Measurements from ENCODE around the gene SMAP2.

SMAP2 gene

DNA sequence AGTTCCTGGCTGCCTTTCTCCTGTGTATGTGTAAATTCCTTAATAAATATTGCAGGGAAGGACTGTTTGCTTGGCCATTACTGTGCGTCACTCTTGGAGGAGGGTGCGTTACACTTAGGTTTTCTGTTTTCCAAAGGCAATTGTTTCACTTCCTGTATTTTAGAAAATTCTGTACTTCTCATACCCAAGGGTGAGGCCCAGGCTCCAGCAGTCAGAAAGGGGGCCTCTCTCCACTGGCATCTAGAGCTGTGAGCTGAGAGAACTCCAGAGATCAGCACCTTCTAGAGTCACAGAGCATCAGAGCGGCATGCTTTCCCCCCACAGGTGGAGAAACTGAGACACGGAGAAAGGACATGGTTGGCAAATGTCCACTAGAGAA, 49.7 kb downstream of the SMAP2 start:
- DNase-seq: no peak

DNA sequence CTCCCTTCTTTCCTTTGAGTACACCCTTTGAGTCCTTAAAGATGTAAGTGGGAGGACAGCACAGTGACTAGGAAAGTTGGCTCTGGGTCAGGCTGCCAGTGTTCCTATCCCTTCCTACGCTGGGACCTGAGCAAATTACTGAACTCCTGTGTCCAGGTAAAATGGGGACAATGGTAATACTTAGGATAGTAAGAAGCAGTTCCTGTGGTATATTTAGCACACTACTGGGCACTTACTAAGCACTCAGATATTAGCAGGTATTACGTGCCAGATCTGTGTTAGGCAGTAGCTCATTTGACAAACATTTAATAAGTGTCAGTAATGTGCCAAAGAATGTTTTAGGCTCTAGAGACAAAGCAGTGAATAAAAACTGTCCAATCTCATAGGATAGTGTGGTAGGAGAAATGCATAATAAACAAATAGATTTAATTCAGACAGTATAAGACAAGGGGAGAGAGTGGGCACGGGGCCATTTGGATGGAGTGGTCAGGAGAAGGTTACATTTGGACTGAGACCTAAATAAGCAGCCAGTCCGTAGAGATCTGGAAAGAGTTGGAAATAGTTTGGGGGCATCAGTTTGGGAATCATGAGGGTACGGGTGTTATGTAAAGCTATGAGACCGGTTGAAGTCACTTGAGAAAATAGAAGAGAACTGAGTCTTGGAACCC, 50.6 kb downstream of the SMAP2 start:
- no peak for DNase-seq

DNA sequence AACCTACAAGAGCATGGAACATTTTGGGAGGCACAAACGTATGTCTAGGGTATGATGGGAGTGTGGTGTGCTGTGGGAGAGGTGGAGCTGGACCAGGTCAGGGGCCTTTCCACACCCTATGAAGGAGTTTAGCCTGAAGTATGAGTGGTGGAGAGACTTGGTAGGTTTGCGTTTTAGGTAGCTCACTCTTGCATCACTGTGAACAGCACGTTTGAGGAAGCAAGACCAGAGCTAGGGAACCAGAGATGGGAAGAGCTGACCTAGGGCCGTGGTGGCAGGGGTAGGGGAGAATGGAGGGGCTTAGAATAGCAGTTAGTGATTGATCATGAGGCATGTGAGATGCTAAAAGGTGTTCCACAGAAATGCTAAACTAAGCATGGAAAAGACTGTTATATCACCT, 51.7 kb downstream of the SMAP2 start:
- DNase-seq: no peak

DNA sequence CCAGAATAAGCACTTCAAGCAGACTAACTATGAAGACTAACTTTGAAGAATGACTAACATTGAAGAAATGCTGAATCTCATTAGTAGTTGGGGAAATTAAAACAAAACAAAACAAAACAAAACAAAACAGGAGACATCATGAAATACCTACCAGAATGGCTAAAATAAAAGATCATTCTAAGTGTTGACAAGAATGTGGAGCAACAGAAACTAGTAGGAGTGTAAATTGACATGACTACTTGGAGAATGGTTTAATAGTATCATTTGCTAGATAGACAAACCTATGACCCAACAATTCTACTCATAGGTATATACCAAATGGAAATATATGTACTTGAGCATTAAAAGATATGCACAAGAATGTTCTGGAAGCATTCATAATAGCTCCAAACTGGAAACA, 57.9 kb downstream of the SMAP2 start:
- no peak for DNase-seq

GRCh38 chr1:40432644-40433390, 59.3 kb downstream of the SMAP2 start:
- DNase-seq: no peak

GRCh38 chr1:40435471-40435870, 61.9 kb downstream of the SMAP2 start:
- DNase-seq: no peak

GRCh38 chr1:40435876-40436275, 62.3 kb downstream of the SMAP2 start:
- no peak for DNase-seq

- DNase-seq: no peak
Measured at GRCh38 chr1:40438391-40439015, 65.0 kb downstream of the SMAP2 start.

DNA sequence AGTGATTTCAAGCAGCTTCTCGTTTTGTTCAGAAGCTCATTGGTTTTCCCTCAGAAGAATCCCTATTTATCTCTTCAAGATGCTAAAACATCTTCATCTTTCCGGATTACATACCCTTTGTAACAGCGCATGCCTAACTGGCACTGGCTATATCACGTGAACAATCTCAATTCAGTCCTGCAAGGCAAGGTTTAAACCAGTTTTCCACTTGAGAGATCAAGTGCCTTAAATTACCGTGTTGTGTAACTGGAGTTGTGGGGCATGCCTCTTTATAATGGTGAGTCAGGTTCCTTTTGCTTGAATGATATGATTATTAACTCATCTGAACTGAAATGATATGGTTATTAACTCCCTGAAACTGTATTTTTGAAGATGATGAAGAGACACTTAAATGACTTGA, 65.7 kb downstream of the SMAP2 start:
- DNase-seq: no peak

GRCh38 chr1:40449684-40450494, 76.4 kb downstream of the SMAP2 start, which contains the start of gene ZFP69B:
Gene ZFP69B (plus strand): TSS chr1:40450476. CDS start chr1:40450962, 486 bp downstream.
- peak; percentile 90 for DNase-seq

DNA sequence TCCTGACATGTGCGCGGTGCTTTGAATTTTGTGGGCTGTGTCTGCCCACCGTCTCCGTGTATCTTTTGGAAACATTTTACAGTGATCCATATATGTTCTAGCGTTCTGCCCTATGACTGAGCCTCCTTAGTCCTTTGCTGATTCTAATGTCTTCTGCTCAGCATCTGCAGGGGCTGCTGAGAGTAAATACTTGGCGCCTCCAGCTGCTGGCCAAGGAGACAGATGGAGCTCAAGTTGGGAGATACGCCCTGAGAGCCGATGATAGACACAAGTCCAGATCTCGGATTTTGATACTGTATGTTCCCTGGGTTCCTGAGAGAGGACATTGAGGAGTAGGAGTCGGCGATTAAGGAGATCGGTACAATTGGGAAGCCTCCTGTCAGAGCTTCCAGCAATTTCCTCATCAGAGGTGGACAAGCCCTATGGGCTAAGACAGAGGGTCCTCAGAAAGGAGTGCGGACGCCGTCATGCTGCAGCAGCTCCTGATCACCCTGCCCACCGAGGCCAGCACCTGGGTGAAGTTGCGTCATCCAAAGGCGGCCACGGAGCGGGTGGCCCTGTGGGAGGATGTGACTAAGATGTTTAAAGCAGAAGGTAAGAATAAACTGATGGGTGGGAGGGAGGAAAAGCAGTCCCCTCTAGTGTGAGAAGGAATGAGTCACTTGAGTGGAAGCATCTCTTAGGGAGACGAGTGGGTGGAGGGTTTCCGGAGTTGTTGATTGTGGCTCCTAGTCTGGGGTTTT, 77.1 kb downstream of the SMAP2 start:
- peak; percentile 82 for DNase-seq

- DNase-seq: no peak
Measured at GRCh38 chr1:40451238-40451585, 77.7 kb downstream of the SMAP2 start.

DNA sequence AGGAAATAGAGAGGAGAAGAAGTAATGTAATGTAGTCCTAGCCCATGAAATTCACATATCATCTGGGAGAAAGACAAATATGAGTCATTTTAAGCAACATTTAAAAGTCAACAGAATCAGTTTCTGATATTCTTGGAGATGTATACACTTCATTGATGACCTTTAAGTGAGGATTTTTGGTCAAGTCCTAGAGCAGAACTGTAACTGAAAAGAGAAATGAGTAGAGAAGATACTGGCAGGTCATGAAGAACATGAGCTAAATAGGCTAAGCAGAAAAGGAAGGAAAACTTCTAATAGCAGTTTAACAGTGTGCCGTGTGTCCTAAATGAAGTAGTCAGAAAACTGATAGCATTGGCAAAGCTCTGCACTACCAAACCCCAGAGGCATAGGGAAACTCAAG, 81.3 kb downstream of the SMAP2 start:
- DNase-seq: no peak

- no peak for DNase-seq
Measured at GRCh38 chr1:40462956-40463590, 89.5 kb downstream of the SMAP2 start.

DNA sequence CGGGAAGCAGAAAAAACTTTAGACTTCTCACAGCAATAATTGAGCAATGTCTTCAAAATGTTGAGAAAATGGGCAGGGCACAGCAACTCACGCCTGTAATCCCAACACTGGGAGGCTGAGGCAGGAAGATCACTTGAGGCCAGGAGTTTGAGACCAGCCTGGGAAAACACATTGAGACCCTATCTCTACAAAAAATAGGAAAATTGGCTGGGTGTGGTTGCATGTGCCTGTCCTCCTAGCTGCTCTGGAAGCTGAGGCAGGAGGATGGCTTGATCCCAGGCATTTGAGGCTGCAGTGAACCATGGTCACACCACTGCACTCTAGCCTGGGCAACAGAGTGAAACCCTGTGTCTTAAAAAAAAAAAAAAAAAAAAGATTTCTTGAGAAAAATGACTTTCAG, 95.8 kb downstream of the SMAP2 start:
- DNase-seq: no peak
